ENCODE data around the gene GIMAP5.

The GIMAP5 gene

GRCh38 chr7:150778014-150778737 lies 41.0 kb downstream of the GIMAP5 start:
- no peak for DNase-seq

GRCh38 chr7:150778738-150779301 lies 41.6 kb downstream of the GIMAP5 start:
- DNase-seq = peak; percentile 90

GRCh38 chr7:150780292-150780691 lies 43.1 kb downstream of the GIMAP5 start:
- no peak for DNase-seq

DNA sequence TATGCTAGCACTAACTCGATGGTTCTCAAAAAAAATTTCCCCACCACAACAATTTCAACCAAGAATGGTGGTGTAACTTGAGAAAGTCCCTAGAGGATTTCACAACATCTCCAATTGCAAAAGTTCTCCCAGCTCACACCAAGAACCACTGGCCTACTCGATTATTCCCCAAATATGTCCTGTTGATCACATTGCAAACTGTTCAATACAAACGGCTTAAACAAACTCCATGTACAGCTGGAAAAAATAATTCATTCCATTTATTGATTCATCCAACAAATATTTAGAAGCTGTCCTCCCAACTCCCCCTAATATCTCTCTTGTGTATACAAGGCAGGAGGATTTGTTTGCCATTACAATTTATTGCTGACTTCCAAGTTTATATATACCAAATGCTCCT lies 43.9 kb downstream of the GIMAP5 start:
- DNase-seq = no peak

- DNase-seq = no peak
Measured at GRCh38 chr7:150781961-150782360, 44.7 kb downstream of the GIMAP5 start.

- DNase-seq = no peak
Measured at GRCh38 chr7:150784120-150784736, 47.0 kb downstream of the GIMAP5 start.

DNA sequence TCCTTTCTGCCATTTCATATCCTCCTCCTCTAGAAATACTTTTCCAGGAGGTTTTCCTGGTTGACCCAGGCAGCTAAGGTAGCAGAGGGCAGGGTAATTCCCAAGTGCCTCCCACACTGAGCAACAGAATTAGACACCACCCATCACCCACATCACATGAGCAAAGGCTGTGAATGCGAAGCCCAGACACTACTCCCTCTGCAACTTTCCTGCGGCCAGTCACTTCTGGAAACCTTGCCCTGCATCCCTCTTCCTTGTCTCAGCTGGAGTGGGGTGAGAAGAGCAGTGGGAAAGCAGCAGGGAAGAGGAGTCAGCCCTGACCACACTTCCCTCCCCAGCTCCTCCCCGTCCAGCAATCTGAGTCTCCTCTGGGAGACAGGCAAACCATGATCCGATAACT lies 47.7 kb downstream of the GIMAP5 start:
- DNase-seq = no peak

- no peak for DNase-seq
Measured at GRCh38 chr7:150787321-150788281, 50.4 kb downstream of the GIMAP5 start.

- no peak for DNase-seq
Measured at GRCh38 chr7:150788474-150789269, 51.5 kb downstream of the GIMAP5 start.

DNA sequence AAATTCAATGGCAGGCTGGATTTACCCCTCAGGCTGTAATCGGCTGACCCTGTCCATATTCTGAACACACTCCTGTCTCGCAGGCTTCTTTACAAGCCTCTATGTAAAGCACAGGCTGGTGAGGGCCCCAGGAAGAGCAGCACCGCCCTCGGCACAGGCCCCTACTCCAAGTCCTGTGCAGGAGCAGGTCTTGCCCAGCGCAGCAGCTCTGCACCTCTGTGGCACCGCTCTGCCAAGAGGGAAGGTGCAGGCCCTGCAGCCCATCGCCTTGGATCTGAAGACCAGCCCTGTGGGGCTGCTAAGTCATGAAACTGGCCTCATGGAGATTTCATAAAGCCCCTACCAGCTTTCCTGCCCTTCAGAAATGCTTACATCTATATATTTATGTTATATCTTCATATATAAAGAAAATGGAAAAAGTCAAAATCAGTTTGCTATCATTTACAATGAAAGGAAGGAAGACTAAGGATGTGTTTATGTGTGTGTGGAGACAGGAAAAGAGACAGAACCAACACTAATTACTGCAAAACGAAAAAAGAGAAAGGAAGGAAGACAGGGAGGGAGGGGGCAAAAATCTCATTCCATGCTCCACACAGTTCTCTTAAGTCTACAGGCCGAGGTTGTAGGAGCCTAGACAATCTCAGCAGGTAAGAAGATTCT lies 53.3 kb downstream of the GIMAP5 start:
- no peak for DNase-seq

DNA sequence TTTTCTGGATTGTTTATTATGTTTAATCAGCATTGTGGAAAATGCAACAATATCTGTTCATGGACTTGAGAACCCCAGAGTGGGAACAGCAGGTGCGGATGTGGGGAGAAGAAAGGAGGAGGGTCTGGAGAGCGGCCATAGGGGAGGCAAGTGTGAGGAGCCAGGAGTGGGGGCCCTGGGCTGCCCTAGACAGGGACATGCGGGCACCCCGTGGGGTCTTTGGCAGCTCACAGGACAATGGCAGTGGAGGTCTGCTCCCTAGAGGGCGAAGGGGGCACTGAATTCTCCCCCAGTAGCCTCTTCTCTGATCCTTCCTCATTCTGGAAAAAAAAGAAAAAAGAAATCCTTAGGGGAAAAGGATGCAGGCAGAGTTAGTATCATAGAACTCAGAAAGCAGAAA lies 54.1 kb downstream of the GIMAP5 start:
- no peak for DNase-seq

DNA sequence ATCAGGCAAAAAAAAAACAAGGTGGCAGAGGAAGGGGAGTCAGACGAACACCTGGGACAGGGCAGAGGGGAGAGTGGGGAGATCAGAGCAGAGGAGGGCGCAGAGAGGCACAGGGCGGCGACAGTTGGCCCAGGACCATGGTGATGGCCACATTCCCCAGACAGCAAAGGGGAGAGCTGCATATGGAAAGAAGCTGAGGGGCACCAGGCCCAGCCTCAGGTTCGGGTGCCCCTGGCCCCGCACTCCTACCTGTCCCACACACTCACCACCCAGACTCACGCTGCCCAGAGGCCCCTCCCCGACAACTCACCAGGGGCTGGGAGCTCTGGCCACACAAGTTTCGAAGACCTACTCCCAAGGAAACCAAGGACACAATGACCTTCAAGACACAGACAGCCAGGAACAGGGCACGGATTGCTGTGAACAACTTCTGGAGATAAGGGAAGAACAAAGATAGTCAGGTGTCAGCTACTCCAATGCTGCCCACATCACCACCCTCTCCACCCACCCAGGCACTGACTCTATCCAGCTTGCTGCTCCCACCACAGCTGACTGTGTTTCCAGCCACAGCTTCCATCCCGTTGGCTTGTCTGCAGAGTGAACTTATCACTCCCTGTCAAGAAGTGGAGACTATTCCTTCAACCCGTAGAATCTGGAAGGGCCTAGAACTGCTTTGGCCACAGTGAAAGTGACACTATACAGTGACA lies 54.7 kb downstream of the GIMAP5 start:
- no peak for DNase-seq
